HG02981 (cell line): ENCODE measurements around the gene C15orf40.

Source experiments
- ATAC-seq: cut with Tn5 transposase; IDR thresholded peaks from one replicate; pipeline ENCODE4 v1.9.1; 2021; ENCODE audit warnings: mild to moderate bottlenecking, moderate library complexity; ENCODE audit not compliant: unreplicated experiment

Gene C15orf40

GRCh38 chr15:82995076-82995475 is 16.4 kb downstream of the C15orf40 start:
- no peak for ATAC-seq

- no peak for ATAC-seq
Observed at GRCh38 chr15:82993144-82993543, 18.3 kb downstream of the C15orf40 start.

GRCh38 chr15:82992436-82992998 is 18.9 kb downstream of the C15orf40 start:
- ATAC-seq = no peak

GRCh38 chr15:82986442-82986780 is 25.0 kb downstream of the C15orf40 start:
- ATAC-seq = peak; percentile 33

- ATAC-seq = peak; percentile 94
Observed at GRCh38 chr15:82985688-82986441, 25.6 kb downstream of the C15orf40 start, which contains the start of gene RAMAC. Gene RAMAC (plus strand): TSS chr15:82986210. CDS start chr15:82989019, 2,809 bp downstream.

- no peak for ATAC-seq
Observed at GRCh38 chr15:82980981-82981380, 30.5 kb downstream of the C15orf40 start.

DNA sequence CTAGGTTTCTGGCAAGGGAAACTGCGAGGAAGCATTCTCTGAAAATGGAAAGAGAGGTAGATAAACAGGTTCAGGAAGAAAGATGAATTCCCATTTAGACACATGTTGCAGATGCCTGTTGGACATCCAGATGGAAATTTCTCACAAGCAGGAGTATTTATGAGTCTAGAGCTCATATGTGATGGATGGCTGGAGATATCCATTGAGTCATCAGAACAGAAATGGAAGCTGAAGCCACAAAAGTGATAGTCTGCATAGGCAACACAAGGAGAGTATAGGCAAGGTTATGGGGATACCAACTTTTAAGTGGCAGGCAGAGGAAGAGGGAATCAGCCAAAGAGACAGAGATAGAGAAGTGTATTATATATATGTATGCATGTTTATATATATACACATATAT is 31.7 kb downstream of the C15orf40 start:
- ATAC-seq = no peak

DNA sequence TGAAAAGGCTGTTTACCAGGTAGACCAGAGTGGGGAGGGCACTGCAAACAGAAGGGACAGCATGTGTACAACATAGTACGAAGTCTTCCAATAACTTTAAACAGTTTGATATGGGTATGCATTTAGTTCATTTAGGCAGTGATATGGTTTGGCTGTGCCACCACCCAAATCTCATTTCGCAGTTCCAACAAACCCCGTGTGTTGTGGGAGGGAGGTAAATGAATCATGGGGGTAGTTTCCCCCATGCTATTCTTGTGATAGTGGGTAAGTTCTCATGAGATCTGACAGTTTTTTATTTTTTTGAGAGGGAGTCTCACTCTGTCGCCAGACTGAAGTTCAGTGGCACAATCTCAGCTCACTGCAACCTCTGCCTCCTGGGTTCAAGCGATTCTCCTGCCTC is 33.0 kb downstream of the C15orf40 start:
- ATAC-seq = no peak

DNA sequence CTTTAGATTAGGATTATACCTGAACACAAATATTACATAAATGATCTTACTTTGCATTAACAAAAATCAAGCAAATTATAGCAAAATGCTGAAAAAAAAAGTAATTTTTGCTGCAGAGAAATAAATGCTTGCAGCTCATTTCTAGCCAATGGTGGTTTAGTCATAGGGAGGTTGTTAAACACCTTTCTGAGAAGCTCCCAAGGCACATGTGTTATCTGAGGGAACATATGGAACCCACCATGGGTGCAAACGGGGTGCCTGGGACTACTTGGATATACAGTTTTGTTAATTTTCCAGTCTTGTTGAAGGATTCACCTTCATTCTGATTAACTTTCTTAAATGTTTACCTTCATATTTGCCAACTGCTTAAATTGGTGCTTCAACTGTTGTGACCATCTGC is 34.4 kb downstream of the C15orf40 start:
- no peak for ATAC-seq

DNA sequence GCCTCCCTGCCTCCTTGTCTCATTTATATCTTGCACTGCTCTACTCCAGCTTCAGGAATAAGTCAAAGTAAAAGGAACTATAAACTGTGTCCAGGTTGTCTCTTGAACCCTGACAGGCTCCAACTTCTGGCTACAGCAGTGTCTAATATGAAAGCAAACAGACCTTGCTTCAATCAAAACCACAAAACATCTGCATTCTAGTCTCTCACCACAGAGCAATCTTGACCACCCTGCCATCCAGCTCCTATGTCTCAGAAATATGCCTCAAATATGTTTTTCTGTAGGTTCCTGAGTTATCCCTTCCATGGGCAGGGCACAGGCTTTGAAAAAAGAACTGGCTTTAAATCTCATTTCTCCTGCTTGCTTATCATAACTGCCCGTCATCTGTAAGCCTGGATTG is 38.4 kb downstream of the C15orf40 start:
- no peak for ATAC-seq

- ATAC-seq = no peak
Observed at GRCh38 chr15:82971218-82971984, 40.0 kb downstream of the C15orf40 start.

GRCh38 chr15:82970696-82971095 is 40.7 kb downstream of the C15orf40 start:
- ATAC-seq = no peak

DNA sequence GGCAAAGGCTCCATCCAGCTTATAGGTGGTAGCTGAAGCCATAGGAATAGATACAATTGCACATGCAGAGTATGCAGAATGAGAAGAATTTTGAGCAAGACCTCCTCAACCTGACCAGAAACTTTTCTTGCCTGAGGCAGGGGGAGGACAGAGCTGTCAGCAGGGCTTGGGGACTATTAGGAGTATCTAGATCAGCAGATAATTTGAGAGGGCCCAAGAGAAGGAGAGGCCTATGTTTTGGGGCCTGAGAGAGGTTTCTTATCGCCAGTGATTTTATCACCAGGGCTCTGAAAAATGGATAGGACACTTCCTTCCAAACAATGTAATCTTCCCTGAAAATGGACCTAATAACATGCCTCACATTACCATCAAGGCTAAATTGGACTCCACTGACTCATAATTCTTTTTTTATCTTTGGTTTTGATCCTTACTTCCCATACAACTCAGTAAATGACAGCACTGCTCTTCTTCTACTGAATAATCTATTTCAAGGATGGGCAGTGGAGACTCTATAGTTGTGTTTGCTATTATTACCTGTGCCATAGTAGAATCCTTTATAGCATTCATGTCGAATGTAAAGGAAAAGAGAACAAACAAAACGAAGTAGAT is 41.3 kb downstream of the C15orf40 start:
- no peak for ATAC-seq

- no peak for ATAC-seq
Observed at GRCh38 chr15:82969353-82969752, 42.1 kb downstream of the C15orf40 start.

GRCh38 chr15:82968066-82968465 is 43.4 kb downstream of the C15orf40 start:
- no peak for ATAC-seq

DNA sequence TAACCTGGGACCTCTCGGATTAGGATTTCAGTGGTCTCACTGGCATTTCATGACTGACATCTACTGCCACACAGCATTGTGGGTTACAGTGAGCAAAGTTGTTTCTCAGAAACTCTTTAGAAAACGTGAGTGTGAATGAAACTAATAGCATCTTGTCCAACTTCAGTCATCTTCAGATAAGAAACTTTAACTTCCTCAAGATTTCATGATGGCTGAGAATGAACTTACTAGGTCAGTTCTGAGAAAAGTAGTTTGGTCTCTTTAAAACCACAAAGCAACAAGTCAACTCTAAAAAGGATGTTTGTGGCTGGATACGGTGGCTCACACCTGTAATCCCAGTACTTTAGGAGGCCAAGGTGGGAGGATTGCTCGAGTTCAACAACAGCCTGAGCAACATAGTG is 44.8 kb downstream of the C15orf40 start:
- peak; percentile 86 for ATAC-seq

DNA sequence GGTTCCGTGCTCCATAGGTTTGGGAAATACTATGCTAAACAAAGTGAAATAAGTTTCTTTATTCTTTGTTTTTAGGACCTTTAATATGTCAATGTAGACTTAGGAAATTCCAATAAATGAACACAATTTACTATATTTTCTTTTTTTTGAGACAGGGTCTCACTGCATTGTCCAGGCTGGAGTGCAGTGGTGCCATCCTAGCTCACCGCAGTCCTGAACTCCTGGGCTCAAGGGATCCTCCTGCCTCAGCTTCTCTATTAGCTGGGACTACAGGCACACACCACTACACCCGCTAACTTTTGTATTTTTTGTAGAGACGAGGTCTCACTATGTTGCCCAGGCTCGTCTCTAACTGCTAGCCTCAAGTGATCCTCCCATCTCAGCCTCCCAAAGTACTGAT is 46.5 kb downstream of the C15orf40 start:
- no peak for ATAC-seq

GRCh38 chr15:82963471-82964341 is 47.7 kb downstream of the C15orf40 start:
- no peak for ATAC-seq

DNA sequence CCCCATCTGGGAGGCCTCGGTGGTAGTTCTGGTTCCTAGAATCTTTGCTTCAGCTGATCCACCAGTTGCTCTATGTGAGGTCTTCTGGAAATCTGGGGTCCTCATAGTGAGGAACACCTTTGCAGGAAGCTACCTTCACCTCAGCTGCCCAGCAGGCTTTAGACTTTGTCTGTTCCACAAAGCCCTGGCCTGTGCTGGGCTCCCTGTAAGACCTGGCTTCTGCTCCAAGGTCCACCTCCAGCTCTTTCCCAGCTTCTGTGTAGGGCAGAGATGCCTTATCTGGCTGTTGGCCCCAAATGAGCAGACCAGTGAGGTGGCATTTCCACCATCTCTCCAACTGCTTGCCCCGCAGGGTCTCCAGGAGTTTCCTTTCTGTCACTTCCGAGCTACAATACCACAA is 50.7 kb downstream of the C15orf40 start:
- ATAC-seq = no peak

- ATAC-seq = no peak
Observed at GRCh38 chr15:82959423-82959822, 52.0 kb downstream of the C15orf40 start.

DNA sequence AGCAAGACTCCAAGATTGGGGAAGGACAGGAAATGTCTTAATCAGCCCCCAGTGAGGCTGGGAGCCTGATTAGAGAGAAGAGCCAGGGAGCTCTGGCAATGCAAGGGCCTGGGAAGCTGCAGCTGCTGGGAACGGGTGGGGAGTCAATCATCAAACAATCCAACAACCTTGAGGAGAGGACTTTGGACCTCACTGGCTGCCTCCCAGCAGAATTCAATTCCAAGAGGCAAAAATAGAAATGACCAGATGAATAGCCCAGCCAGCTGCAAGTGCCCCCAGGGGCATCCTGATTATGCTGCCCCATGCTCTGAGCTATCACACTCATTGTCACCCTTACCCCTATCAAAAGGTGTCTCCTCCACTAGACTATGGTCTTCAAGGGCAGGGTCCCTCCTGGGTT is 52.8 kb downstream of the C15orf40 start:
- ATAC-seq = no peak
